Neural progenitor cell (in vitro differentiated cells): ENCODE results near the gene C1QL2. TPM values are rescaled to one million over a fixed set of nuclear protein-coding genes. Genes with fewer than 3 reads are reported as not detected.

Source experiments
- DNase-seq: peaks from one replicate; pipeline ENCODE4 v3.0.0-alpha.2; 2016; ENCODE audit warnings: low spot score
- H2AFZ ChIP-seq: fragments of 200-600 bp; sonication (generic); replicated peaks from 2 replicates; pipeline ENCODE4 v1.6.1; 2016; ENCODE audit warnings: antibody characterized with exemption
- H3F3A ChIP-seq: fragments of 200-600 bp; sonication (generic); 2 replicates; pipeline ENCODE4 v1.6.1; 2016; ENCODE audit warnings: antibody characterized with exemption, low read depth
- H3K27ac ChIP-seq: fragments of 200-600 bp; sonication (generic); 2 replicates; pipeline ENCODE4 v1.5.1; 2016; ENCODE audit warnings: mild to moderate bottlenecking
- H3K27me3 ChIP-seq: fragments of 200-600 bp; sonication (generic); 2 replicates; pipeline ENCODE4 v1.6.1; 2016; ENCODE audit warnings: mild to moderate bottlenecking, moderate library complexity
- H3K36me3 ChIP-seq: fragments of 200-600 bp; sonication (generic); 2 replicates; pipeline ENCODE4 v1.5.1; 2016
- H3K4me1 ChIP-seq: fragments of 200-600 bp; sonication (generic); 2 replicates; pipeline ENCODE4 v1.6.1; 2016; ENCODE audit warnings: mixed run types
- H3K4me2 ChIP-seq: fragments of 200-600 bp; sonication (generic); 2 replicates; pipeline ENCODE4 v1.6.1; 2016
- H3K4me3 ChIP-seq: fragments of 200-600 bp; sonication (generic); 2 replicates; pipeline ENCODE4 v1.5.1; 2016
- H3K79me2 ChIP-seq: fragments of 200-600 bp; sonication (generic); 2 replicates; pipeline ENCODE4 v1.6.1; 2016; ENCODE audit warnings: low read depth
- H3K9ac ChIP-seq: fragments of 200-600 bp; sonication (generic); 2 replicates; pipeline ENCODE4 v1.6.1; 2016
- H3K9me3 ChIP-seq: fragments of 200-600 bp; sonication (generic); 2 replicates; pipeline ENCODE4 v1.5.1; 2016; ENCODE audit warnings: low read depth
- H4K20me1 ChIP-seq: fragments of 200-600 bp; sonication (generic); 2 replicates; pipeline ENCODE4 v1.6.1; 2016; ENCODE audit warnings: low read depth
- H3K27ac Mint-ChIP-seq: 3 replicates; pipeline ENCODE4 v1.8.0; 2021; ENCODE audit warnings: mixed read lengths
- H3K27me3 Mint-ChIP-seq: 2 replicates; pipeline ENCODE4 v1.8.0; 2022; ENCODE audit warnings: low read depth, mild to moderate bottlenecking, inconsistent platforms, moderate library complexity, mixed read lengths; ENCODE audit not compliant: insufficient read depth
- H3K36me3 Mint-ChIP-seq: 3 replicates; pipeline ENCODE4 v1.8.0; 2021; ENCODE audit warnings: mixed read lengths
- H3K4me1 Mint-ChIP-seq: 3 replicates; pipeline ENCODE4 v1.8.0; 2021; ENCODE audit warnings: mixed read lengths
- H3K4me3 Mint-ChIP-seq: 3 replicates; pipeline ENCODE4 v1.8.0; 2021; ENCODE audit warnings: mild to moderate bottlenecking, moderate library complexity, mixed read lengths
- H3K9me3 Mint-ChIP-seq: 3 replicates; pipeline ENCODE4 v1.8.0; 2020; ENCODE audit warnings: mixed read lengths
- EZH2 ChIP-seq: fragments of 200-600 bp; sonication (generic); IDR thresholded peaks from 2 replicates; pipeline ENCODE4 v1.6.1; 2017; ENCODE audit warnings: antibody characterized with exemption, mild to moderate bottlenecking, moderate library complexity
- EZH2phosphoT487 ChIP-seq: fragments of 200-600 bp; sonication (generic); IDR thresholded peaks from 2 replicates; pipeline ENCODE4 v1.6.1; 2017; ENCODE audit warnings: antibody characterized with exemption
- total RNA-seq: library from RNA; depleted of rRNA; stranded (reverse); fragments of >200 nt; gene quantifications from 2 replicates; pipeline ENCODE4 v1.2.3, GENCODE V29; 2015; ENCODE audit warnings: low replicate concordance
- TF ChIP-seq, protein P1 (sequence below): fragments of 200-600 bp; sonication (generic); IDR thresholded peaks from 2 replicates; pipeline ENCODE4 v1.5.1; 2017; ENCODE audit warnings: antibody characterized with exemption, mild to moderate bottlenecking

The C1QL2 gene
- total RNA-seq, 1 donor from 2014 or later: not detected

DNA sequence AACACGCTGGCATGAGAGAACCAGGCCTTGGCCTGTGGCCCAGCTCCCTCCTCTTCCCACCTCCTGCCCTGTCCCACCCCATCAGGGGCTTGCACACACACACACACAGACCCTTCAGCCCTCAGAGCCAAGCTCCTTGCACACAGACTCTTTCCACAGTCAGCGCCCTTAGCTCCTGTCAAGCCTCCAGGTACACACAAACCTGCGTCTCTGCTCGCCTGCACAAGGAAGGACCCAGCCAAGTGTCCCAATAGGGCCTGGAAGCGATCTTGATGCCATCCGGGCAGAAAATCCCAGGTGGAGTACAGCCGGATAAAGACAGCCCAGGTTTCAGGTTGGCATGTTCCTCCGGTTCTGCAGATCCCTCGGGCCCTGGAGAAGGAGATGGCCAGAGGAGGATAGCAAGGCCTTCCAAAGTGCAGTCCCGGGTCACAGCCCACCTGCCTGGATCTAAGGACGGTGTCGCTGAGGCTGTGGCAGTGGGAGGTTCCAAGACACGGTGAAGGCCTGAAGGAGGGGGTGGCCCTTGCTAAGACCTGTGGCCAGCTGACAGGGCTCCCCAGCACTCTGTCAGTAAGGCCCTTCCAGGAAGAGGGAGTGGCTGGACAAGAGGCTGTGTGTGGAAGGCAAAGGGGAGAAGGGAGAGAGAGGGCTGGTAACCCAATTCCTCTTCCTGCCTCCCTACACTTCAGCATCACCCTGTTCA lies 46.6 kb upstream of the C1QL2 start:
- Mint-ChIP-seq H3K9me3 (no peaks in the 10 kb centered on the region), H3K36me3 (no peaks in the 10 kb centered on the region), H3K27me3 (peaks cover 7% of the 10 kb centered on the region), H3K4me1 (no peaks in the 10 kb centered on the region), H3K27ac (no peak overlapping the region), H3K4me3 (no peak overlapping the region)
- H4K20me1 ChIP-seq: no peaks in the 10 kb centered on the region
- H3K27me3 ChIP-seq: no peaks in the 10 kb centered on the region
- TF ChIP-seq, protein P1, sequence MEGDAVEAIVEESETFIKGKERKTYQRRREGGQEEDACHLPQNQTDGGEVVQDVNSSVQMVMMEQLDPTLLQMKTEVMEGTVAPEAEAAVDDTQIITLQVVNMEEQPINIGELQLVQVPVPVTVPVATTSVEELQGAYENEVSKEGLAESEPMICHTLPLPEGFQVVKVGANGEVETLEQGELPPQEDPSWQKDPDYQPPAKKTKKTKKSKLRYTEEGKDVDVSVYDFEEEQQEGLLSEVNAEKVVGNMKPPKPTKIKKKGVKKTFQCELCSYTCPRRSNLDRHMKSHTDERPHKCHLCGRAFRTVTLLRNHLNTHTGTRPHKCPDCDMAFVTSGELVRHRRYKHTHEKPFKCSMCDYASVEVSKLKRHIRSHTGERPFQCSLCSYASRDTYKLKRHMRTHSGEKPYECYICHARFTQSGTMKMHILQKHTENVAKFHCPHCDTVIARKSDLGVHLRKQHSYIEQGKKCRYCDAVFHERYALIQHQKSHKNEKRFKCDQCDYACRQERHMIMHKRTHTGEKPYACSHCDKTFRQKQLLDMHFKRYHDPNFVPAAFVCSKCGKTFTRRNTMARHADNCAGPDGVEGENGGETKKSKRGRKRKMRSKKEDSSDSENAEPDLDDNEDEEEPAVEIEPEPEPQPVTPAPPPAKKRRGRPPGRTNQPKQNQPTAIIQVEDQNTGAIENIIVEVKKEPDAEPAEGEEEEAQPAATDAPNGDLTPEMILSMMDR: no peak
- DNase-seq: no peak
- no peak overlapping the region for H2AFZ ChIP-seq
- H3K4me2 ChIP-seq: no peak overlapping the region
- no peak overlapping the region for H3K9ac ChIP-seq
- no peaks in the 10 kb centered on the region for H3K4me1 ChIP-seq
- no peaks in the 10 kb centered on the region for H3F3A ChIP-seq
- no peak overlapping the region for H3K4me3 ChIP-seq
- no peaks in the 10 kb centered on the region for H3K9me3 ChIP-seq
- H3K27ac ChIP-seq: no peak overlapping the region
- H3K36me3 ChIP-seq: no peaks in the 10 kb centered on the region
- no peaks in the 10 kb centered on the region for H3K79me2 ChIP-seq

- Histone ChIP-seq H3F3A (no peaks in the 10 kb centered on the region), H3K27me3 (no peaks in the 10 kb centered on the region), H3K79me2 (no peaks in the 10 kb centered on the region), H2AFZ (no peak overlapping the region), H3K9ac (no peak overlapping the region), H3K4me3 (no peak overlapping the region), H3K9me3 (no peaks in the 10 kb centered on the region), H3K4me2 (no peak overlapping the region), H3K4me1 (no peaks in the 10 kb centered on the region), H3K27ac (no peak overlapping the region), H4K20me1 (no peaks in the 10 kb centered on the region), H3K36me3 (no peaks in the 10 kb centered on the region)
- Mint-ChIP-seq H3K9me3 (no peaks in the 10 kb centered on the region), H3K4me1 (no peaks in the 10 kb centered on the region), H3K27me3 (peaks cover 4% of the 10 kb centered on the region), H3K36me3 (no peaks in the 10 kb centered on the region), H3K27ac (no peak overlapping the region), H3K4me3 (no peak overlapping the region)
- no peak for DNase-seq
- TF ChIP-seq EZH2phosphoT487: no peak
- no peak for TF ChIP-seq EZH2
- TF ChIP-seq, protein P1: no peak
Measured at GRCh38 chr2:119204525-119204924, 46.0 kb upstream of the C1QL2 start.

DNA sequence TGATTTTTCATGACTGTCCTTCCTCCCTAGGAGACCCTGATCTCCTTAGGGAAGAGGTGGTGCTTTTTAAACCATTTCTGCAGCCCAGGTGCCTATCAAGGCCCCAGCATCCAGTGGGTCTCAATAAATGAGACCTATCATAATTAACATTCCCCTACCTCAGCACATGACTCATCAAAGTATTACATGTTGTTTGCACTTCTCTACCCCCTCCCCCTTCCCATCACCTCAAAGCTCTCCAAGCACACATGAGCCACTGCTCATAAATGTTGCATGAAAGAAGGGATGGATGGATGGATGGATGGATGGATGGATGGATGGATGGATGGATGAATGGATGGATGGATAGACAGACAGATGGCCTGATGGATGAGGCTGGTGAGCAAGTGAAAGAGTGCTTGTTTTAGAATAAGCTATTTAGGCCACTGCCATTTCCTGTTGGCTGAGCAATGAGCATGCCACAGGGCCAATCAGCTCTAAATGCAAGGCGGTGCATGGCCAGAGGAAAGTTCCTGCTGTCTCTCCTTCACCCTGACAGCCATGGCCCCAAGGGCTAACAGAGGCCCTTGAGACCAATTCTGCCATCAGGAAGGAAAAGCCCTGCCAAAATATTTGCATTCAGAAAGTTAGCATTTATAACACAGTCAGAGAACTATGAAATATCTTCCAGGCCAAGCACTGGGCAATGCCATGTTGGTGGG lies 44.2 kb upstream of the C1QL2 start:
- no peaks in the 10 kb centered on the region for H3K9me3 ChIP-seq
- Mint-ChIP-seq H3K4me3 (no peak overlapping the region), H3K9me3 (no peaks in the 10 kb centered on the region), H3K27ac (no peak overlapping the region), H3K27me3 (peaks cover 3% of the 10 kb centered on the region), H3K36me3 (no peaks in the 10 kb centered on the region), H3K4me1 (no peaks in the 10 kb centered on the region)
- no peaks in the 10 kb centered on the region for H3K36me3 ChIP-seq
- H3K27ac ChIP-seq: no peak overlapping the region
- no peaks in the 10 kb centered on the region for H3K27me3 ChIP-seq
- H4K20me1 ChIP-seq: no peaks in the 10 kb centered on the region
- no peak overlapping the region for H3K4me2 ChIP-seq
- H3K4me3 ChIP-seq: no peak overlapping the region
- TF ChIP-seq EZH2: no peak
- TF ChIP-seq, protein P1: no peak
- no peak for TF ChIP-seq EZH2phosphoT487
- H3F3A ChIP-seq: no peaks in the 10 kb centered on the region
- no peak overlapping the region for H2AFZ ChIP-seq
- no peak for DNase-seq
- no peaks in the 10 kb centered on the region for H3K79me2 ChIP-seq
- no peak overlapping the region for H3K9ac ChIP-seq
- no peaks in the 10 kb centered on the region for H3K4me1 ChIP-seq
